Activated CD4-positive, CD25-positive, alpha-beta regulatory T cell (primary cell): Measurements from ENCODE around the gene IFT27.
A peak's percentile ranks its signal among the peaks of the same experiment; 100 is the strongest.
"Not testable (repeated sequence)": the region's sequence is repeated elsewhere in the genome, so short reads cannot be mapped to it uniquely, and the experiment has no call there.

Experiments used
- DNase-seq, 4 experiments: peaks; one replicate each; lab custom pipeline; 2025; lab: John Stamatoyannopoulos, UW

The IFT27 gene

DNA sequence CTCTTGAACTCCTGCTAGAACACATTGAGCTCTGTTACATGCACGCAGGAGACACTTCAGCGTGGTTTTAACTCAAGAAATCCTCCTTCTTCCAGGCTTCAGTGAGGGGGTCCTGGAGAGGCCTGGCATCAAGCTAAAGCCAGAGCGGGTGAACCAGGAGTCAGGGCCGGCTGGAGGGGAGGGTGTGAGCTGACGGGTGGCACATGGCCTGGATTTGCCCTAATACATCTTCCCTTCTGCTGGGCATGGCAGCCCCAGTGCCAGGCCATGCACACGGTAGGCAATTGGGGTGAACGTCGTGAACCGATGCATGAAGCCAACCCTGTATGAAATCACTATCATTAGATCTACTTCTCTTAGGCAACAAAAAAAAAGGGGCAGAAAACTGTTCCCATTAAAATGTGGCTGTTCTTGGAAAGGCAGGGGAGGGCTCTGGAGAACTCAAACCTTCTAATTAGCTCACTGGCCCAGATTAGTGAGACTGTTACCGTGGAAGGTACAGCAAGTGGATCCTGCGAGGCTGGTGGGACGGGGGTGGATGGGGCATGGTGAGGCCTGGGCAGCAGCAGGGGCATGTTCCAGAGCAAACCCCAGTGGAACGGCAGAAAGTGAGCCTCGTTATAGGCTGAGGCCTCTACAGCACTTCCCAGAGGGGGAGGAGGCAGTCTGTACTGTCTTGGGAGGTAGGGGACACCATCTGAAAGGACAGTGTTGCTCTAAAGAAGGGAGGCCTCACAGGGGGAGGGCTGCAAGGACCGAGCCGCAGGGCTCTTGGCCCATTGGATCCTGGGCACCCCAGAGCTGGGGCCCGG, 10.6 kb downstream of the IFT27 start:
- no peak for DNase-seq

DNA sequence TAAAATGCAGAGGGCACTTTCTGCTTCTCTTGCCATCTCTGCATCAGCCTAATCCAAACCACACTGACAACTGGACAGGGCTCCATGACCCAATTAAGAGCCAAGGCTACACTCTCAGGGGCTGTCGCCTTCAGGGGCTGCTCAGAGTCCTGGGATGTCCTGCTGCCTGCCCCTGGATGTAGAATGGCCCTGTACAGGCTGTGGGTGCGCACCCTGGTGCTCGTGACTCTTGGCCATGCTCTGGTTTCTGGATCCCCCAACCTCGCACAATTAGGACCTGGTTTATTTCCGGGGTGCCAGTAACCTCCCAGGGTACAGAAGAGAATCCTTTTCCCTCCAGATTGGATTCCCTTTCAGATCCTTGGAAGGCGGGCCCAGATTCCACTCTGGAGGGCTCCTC, 11.3 kb downstream of the IFT27 start:
- no peak for DNase-seq

DNA sequence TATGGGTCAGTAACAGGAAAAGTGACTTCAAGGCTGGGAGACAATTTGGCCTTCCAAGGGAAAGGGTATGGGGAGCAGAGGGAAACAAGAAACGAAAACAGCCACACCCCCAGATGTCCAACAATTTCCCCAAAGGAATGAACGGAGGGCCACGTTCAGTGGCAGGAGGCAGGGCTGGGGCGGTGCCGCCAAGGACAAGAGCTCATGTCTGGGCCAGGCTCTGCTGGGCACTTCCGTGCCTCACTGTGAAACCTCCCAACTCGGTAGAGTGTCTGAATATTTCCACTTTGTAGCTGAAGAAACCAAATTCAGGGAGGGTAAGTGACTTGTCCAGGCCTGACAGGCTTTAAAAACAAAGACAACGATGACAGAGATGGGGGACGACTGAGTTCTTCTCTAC, 11.9 kb downstream of the IFT27 start:
- DNase-seq: no peak

GRCh38 chr22:36763576-36763975, 12.3 kb downstream of the IFT27 start:
- DNase-seq: no peak

DNA sequence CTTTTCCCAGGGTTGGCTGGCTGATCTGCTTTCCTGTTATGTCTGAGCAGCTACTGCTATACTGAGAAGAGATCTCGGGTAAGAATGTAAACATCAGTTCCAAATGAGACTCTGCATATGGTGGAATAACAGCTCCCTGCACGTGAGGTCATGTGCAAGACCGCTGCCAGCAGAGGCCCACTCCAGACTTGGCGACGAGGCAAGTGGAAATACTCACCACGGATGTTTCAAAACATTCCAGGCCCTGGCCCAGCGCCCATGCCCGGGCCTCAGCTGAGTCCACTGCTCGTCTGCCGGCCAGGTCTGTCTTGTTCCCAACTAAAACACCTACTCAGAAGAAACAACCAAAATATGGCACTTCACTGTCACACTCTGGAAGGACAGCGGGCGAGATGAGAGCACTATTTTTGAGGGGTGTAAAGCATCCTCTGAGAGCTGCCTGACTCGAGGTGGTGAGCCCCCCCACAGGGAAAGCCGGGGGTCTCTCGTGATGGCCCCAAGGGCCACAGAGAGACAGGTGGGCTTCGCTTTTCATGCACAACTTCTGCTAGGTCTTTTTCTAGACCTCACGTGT, 13.1 kb downstream of the IFT27 start:
- no peak for DNase-seq

DNA sequence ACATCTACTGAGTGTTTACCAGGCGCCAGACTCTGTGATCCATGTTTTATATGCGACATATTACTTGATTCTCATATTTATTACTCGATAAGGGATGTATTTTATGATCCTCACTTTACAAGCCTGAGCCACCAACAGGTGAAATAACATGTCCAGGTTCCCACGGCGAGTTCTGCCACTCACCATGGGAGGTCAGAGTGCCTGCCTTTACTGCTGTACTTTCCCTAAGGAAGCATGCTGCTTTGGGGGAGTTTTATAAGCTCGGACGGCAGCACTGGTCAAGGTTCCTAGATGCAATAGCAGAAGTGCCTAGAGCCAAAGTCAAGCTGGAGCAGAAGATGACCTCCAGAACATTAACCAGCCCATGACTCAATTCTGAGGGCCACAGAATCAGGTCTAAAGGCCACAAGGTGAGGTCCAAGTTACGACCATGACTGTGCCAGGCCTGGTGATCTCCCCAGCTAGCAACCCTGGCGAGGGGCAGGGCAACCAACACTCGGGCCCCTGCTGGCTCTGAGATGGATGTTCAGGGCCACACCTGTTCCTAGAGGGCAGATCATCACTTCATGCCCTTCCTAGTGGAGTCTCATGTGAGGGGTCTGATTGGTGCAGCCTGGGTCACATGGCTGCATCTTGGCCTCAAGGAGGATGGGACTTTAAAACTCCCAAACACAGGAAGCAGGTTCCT, 14.2 kb downstream of the IFT27 start:
- no peak for DNase-seq

- DNase-seq: no peak
These were observed 15.1 kb downstream of the IFT27 start for GRCh38 chr22:36760786-36761185.

DNA sequence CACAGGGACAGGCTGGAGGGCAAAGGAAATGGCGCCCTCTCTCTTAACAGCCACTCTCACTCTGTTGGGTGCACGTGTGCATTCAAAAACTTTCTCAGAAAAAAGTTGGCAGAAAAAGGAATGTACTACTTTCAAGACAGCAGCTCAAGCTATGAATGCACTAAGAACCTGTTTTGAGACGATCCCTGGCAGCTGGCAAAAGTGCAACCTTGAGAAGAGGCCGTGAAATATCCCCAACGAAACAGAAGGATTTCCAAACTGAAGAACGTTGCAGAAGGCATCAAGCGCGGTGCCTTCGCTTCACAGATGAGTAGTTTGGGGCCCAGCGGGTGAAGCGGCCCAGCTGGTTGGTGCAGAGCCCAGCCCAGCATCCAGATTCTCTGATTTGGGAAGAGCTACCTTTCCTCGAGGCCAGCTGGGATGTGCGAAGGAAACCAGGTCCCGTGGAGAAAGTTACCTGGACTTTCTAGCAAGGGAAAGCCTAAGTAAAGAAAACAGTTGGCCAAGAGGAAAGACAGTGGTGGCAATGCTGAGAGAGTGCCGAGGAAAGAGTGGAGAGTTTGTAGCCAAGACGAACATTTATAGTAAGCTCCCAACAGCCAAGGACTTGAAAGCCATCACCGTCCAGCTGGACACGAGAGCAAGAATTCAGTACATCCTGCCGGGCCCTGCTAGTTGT, 16.3 kb downstream of the IFT27 start:
- DNase-seq: no peak

- DNase-seq: no peak
These were observed 17.1 kb downstream of the IFT27 start for GRCh38 chr22:36758792-36759271.

DNA sequence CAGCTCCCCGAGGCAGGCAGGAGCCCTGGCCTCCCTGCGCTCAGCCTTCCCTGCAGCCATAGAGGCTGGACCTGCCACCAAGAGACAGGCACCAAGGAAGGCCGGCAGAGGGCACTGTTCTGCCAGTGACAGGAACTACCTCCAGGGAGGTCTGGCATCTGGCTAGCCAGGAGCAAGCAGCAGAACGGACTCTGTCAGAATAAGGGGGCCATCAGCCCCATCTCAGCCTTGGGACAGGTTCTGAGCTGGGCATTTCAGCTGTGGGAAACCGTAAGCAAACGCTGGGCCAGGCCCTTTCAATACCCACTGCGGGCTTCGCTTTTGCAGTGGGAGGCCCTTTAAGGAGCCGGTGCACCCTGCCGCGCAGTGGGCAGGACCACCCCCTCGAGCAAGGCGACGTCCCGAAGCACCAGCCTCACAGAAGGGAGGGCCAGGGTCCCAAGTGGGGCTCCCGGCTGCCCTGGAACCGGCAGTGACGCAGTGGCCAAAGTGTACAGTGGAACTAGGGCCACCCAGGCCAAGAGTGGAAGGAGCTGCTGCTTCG, 18.2 kb downstream of the IFT27 start:
- DNase-seq: peak; percentile 58 to 66 (median 62)

- no peak for DNase-seq
These were observed 18.9 kb downstream of the IFT27 start for GRCh38 chr22:36756746-36757655.

DNA sequence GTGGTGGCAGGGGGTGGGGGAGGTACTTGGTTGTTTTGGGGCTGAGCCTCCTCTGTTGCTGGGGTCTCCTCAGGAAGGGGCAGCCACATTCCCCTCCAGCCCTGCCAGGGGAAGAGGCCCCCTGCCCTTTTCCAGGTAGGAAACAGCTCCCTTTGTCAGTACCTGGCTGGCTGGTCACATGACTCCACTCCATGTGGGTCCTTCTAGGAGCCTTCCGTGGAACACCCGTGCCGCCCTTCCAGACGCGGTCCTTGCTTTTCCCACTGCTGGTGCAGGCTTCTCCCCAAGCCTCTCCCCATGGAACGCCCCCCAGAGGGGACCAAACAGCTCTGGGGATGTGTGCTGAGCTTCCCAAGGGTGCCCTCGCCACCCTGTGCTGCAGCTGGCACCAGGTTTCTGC, 19.9 kb downstream of the IFT27 start:
- DNase-seq: no peak

- DNase-seq: no peak
These were observed 20.6 kb downstream of the IFT27 start for GRCh38 chr22:36755316-36755715.

GRCh38 chr22:36754881-36755280, 21.0 kb downstream of the IFT27 start:
- DNase-seq: not testable (repeated sequence)

DNA sequence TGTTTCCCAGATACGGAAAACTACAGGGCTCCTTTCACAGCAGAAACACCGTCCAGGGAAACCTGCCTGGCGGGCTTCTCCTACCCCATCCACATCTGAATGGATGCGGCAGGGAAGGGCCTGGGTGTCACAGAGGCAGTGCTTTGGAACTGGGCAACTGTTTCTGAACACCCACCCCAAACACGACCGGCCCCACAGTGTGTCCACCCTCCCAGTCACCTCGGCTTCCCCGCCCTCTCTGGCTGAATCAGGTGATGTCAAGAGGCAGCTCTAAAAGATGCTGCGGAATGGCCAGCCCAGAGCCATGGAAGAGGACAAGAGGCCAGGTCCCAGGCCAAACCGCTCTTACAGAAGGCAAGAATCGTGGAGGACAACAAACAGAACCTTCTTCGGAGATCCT, 22.0 kb downstream of the IFT27 start:
- DNase-seq: no peak

- DNase-seq: no peak
These were observed 22.7 kb downstream of the IFT27 start for GRCh38 chr22:36753120-36753802.

GRCh38 chr22:36746375-36746970, 29.4 kb downstream of the IFT27 start:
- DNase-seq: no peak

DNA sequence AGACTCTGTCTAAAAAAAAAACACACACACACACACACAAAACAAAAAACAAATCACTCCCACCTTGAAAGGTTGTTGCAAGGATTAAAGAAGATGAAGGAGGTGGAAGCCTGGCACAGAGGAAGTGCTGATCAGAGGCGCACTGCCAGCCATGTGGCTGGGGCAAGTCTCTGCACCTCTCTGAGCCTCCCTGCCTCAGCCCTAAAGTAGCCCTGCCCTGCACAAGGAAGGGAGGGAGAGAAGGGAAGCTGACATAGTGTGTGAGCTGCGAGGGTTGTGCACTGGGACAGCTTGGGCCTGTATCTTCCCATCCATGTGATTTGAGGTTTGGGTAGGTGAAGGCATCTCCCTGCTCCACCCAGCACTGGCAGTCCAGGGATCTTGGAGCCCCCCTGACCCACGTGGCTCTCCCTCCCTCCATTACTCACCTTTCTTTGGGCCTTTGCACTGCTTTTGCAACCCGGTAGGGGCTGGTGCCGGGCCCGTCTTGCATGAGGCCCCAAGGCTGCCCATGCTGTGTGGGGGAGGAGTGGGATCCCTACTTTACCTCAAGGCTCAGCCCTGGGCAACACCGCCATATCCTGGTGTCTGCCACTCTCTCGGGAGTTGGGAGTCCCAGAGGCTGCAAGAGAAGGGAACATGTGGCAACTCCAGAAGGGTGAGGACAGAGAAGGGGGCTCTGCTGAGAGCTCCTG, 30.5 kb downstream of the IFT27 start:
- DNase-seq: no peak

DNA sequence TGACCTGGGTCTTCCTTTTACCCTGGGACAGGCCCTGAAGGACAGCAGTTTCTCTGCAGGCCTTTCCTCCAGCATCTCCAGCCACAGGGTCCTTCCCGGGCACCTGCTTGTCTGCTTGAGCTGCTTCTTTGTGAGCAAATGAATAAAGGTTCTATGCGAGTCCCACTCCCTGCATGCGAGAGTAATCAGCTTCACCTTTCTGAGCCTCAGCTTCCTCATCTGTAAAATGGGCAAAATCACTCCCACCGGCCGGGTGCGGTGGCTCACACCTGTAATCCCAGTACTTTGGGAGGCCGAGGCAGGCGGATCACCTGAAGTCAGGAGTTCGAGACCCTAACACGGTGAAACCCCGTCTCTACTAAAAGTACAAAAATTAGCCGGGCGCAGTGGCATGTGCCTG, 31.1 kb downstream of the IFT27 start:
- no peak for DNase-seq

DNA sequence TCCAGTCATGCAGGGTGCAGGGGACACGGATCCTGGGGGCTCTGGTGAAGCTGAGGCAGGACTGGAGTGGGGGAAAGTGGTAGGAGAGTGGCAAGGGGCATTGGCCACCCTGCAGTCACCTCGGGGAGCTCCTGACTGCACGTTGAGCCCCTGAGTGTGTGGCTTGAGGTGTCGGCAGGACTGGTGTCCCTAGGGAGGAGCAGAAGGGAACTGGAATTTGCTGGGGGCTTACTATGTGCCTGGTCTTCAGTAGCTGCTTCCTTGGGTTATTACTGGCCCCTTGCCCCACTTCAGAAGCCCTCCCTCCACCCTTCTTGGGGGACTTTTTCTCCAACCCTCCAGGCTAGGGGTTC, 31.5 kb downstream of the IFT27 start:
- no peak for DNase-seq
